NCI-H146 (cell line): ENCODE measurements around the gene MAP3K15.
"Not testable (repeated sequence)": the region's sequence is repeated elsewhere in the genome, so short reads cannot be mapped to it uniquely, and the experiment has no call there.

Experiments used
- DNase-seq: peaks from one replicate; lab custom pipeline; 2025; lab: John Stamatoyannopoulos, UW

Gene MAP3K15

GRCh38 chrX:19539665-19540064, 24.4 kb upstream of the MAP3K15 start:
- DNase-seq, result no peak

- peak; percentile 38 for DNase-seq
These were observed 20.2 kb upstream of the MAP3K15 start for GRCh38 chrX:19535476-19535875.

GRCh38 chrX:19532709-19533108, 17.4 kb upstream of the MAP3K15 start:
- DNase-seq, result no peak

DNA sequence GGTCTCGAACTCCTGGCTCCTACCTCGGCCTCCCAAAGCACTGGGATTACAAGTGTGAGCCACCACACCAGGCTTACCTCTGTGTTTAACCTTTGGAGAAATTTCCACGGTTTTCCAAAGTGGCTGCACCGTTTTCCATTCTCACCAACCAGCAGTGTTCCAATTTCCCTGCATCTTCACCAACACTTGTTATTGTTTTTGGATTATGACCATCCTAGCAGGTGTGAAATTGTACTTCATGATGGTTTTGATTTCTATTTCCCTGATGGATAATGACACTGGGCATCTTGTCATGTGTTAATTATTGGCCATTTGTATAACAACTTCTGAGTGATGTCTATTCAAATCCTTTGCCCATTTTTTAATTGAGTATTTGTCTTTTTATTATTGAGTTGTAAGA, 2.7 kb upstream of the MAP3K15 start:
- DNase-seq, result no peak

- peak; percentile 2 for DNase-seq
These were observed 352 bp upstream of the MAP3K15 start for GRCh38 chrX:19515615-19516105.

- DNase-seq, result peak; percentile 74
These were observed 1.9 kb downstream of the MAP3K15 start for GRCh38 chrX:19513383-19513782.

DNA sequence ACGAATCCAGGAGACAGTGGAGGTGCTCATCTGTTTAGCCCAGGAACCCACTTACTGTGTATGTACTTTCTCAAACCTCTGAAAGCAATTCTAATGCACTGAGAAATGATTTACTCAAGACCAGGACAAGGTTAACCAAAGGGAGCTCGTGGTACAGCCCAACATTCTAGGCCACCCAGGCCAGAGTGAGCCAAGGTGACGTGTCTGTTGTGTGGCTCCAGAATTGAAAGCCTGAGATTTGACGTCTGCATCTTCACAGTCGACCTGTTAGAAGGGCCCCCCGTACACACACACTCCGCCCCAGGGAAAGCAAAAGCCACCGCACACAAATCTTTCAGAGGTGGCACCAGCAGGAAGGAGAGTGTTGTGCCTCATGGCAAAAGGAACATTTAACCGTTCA, 2.3 kb downstream of the MAP3K15 start:
- DNase-seq, result no peak

DNA sequence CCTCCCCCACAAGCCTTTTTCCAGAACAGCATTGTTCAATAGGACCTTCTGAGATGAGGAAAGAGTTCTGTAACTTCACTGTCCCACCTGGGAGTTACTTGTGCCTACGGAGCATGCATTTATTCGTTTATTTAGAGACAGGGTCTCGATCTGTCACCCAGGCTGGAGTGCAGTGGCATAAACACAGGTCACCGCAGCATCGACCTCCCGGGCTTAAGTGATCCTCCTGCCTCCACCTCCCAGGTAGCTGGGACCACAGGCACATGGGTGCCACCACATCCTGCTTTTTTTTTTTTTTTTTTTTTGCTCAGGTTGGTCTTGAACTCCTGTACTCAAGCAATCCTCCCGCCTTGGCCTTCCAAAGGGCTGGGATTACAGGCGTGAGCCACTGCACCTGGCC, 2.9 kb downstream of the MAP3K15 start:
- DNase-seq, result no peak

GRCh38 chrX:19511796-19512195, 3.5 kb downstream of the MAP3K15 start:
- not testable (repeated sequence) for DNase-seq

GRCh38 chrX:19496711-19497110, 18.6 kb downstream of the MAP3K15 start:
- DNase-seq, result no peak

GRCh38 chrX:19487520-19488200, 27.6 kb downstream of the MAP3K15 start:
- no peak for DNase-seq

GRCh38 chrX:19479458-19479857, 35.9 kb downstream of the MAP3K15 start:
- DNase-seq, result no peak

DNA sequence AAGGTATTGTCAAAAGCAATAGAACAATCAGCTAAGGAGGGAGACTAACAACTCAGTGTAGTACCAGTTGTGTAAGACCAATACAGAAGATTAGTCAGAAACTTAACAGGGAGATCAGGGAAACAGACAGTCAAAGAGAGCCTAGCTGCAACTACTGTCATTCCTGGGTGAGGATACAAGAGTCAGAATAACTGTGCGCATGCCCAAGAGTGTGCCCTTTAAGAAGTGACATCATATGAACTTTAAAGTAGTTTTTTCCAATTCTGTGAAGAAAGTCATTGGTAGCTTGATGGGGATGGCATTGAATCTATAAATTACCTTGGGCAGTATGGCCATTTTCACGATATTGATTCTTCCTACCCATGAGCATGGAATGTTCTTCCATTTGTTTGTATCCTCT, 46.9 kb downstream of the MAP3K15 start:
- DNase-seq, result not testable (repeated sequence)

DNA sequence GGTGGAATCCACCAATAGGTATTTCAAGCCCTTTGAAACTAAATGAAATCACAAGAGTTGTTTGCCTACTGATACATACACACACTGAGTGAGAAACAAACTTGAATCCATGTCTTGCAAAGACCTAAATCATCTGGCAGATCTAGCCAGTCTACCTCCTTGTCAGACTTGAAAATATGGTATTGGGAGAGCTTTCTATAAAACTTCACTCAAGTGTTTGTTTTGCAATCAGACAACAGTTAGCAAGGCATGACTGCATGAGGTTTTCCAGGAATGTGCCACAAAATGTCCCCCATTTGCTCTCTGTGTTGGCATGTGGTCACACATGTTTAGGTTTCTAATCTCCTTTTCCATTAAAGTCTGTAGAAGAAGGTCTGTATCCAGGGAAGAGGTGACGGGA, 52.4 kb downstream of the MAP3K15 start:
- no peak for DNase-seq

DNA sequence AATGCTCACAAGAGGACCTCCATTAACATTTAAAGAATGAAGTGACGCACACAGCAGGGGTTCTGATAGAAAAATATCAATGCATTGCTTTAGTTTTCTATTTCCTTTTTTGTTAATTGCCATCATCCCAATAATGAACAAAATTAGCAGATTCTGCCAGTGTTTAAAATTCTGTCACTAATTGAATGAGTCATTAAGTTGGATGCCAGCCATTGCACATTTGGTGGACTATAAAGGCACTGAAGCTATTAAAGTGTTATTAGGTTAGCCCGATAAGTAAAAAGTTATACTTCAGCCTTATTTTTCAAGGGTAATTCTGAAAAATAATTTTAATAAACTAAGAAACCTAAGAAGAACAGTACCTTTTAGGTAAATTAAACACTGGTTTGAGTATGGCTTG, 53.1 kb downstream of the MAP3K15 start:
- no peak for DNase-seq

GRCh38 chrX:19457662-19458061, 57.6 kb downstream of the MAP3K15 start:
- DNase-seq, result no peak

DNA sequence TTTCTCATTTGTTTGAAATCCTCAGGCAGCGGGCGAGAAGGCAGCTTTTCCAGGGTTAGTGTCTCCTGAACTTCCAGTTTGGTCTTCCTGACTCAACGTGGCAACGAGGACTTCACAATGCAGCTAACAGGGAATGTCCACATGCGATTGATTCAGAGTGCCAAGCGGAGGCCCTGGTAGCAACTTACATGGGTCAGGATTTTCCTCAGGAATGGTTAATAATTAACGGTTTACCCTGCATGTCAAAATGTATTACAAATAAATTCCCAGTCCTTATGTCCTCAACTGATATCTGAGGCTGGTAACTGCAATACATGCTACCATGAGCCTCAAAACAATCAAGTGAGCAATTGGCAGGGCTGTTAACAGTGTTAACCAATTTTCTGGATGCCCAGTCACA, 67.2 kb downstream of the MAP3K15 start:
- DNase-seq, result no peak

DNA sequence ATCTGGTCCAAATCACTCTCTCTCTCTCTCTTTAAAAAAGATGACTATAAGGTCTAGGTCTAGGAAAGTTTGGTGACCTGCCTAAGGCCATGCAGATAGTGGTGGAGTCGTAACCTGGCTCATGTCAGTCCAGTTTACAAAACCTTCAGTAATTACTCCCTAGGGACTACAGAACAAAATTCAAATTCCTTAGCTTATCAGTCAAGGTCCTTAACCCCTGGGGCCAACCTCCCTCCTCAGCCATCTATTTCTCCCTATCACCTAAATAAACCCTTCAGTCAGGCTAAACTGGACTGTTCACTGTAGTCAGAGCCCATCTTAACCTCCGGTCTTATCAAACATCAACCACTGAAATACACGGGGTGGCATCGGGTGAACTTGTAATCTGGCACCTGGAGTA, 68.9 kb downstream of the MAP3K15 start:
- no peak for DNase-seq

GRCh38 chrX:19445772-19446171, 69.5 kb downstream of the MAP3K15 start:
- not testable (repeated sequence) for DNase-seq

DNA sequence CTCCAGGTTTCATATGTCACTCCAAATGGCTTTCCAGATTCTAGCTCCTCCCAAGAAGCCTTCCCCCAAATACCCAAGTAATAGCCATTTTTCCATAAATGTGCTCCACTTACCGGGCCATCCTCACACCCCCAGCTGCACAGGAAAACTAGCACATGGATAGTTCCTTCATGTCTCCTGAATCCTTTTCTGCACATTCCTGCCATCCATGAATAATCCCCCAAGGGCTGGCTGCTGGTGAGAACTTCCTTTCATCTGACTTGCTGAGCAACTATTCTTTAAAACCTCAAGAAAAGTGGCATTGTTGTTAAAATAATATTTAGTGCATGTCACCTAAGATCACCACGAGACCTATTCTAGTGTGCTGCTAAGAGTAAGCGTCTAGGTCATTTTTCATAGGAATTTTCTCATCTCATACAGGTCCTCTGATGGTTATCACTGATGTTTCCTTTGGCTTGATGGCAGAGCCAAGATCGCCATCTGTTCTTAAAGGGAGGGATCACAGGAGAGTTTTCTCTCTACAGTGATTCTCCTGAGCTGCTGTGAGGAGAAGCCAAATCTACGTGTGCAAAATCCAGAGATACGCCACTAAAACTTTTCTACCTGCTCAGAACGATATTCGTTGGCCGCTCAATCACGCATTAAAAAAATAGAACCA, 71.3 kb downstream of the MAP3K15 start:
- no peak for DNase-seq

DNA sequence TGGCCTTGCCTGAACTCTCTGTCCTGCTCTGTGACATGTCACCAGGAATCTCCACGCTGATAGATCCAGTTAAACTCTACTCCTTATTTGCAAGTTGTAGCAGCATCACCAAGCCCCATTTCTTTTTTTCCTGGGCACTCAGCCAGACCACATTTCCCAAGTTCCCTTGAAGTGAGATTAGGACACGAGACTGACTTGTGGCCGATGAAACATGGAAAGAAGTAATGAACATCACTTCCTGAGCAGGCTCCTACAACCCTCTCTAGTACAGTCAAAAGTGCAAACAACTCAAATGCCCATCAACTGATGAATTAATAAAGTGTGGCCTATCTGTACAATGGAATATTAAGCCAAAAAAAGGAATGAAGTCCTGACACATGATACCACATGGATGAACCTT, 74.6 kb downstream of the MAP3K15 start:
- DNase-seq, result no peak

GRCh38 chrX:19422661-19423060, 92.6 kb downstream of the MAP3K15 start:
- DNase-seq, result not testable (repeated sequence)

DNA sequence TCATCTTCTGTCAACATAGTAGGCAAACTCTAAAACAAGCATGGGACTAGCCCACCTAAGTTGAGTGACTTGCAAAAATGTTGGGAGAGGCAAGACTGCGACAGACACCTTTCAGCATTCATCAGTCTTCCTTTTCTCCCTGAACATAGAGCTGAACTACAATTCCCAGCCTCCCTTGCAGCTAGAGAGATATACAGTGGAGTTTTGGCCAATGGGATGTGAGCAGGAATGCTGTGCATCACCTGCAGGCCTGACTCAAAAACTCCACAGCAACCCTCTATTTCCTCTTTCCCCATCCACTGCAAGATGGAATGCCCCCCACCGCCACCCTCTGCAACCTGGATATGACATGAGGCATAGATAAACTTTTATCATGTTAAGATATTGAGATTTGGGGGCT, 105.0 kb downstream of the MAP3K15 start:
- DNase-seq, result no peak

DNA sequence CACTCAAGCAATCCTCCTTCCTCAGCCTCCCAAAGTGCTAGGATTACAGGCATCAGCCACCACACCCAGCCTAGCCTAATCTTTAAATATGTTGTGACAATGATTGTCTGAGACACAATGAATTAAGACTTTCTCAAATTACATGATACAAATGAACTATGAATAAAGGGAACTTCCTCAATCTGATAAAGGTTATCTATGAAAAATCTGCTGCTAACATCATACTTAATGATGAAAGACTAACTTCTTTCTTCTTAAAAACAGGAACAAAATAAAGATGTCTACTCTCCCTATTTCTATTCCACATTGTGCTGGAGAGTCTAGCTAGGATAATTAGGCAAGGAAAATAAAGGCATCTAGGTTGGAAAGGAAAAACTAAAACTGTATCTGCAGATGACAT, 111.6 kb downstream of the MAP3K15 start:
- no peak for DNase-seq
